ENCODE measurements around the gene ATP8A2. TPM values are rescaled to one million over a fixed set of nuclear protein-coding genes. Genes with fewer than 3 reads are reported as not detected.

The ATP8A2 gene
- total and polyA plus RNA-seq, 2 of the 8 experiments (the other 6 are each of a cell fraction or from before 2014, with no cell fraction given): 2.4 to 8.3 TPM

DNA sequence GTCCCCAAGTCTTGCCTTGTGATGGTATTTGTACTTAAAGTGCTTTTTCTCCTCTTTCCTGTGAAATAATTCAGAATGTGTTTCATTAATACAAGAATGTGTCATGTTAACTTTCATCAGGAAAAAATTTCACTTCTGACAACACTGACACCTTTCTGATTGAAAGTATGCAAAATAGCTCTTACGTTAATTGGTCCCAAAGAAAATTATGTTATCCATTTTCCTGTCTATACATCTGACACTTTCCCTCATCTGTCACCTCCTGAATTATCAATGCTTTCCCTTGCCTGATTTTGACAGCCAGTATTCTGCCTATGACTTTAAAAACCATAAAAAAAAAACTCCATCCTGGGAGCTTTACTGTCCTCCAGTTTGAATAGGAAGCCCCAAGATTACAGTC lies 336.5 kb downstream of the ATP8A2 start:
- FAIRE-seq (no peak), DNase-seq (ENCODE audit: low read depth in 1 of 2, low spot score in 2 of 2) (no peak)
- Histone ChIP-seq H3K56ac (replicated peaks; ENCODE audit: insufficient read length, low read depth, low read length) (no peak overlapping the region), H3K23ac (ENCODE audit: insufficient read length) (no peak overlapping the region), H3K18ac (ENCODE audit: extremely low read depth, low read length) (no peak overlapping the region), H2BK120ac (replicated peaks; ENCODE audit: low read depth, low read length) (no peak overlapping the region), H3K9ac (replicated peaks in 1 of 4; ENCODE audit: extremely low read depth in 1 of 4, low read depth in 3 of 4, low read length in 3 of 4) (no peak overlapping the region), H3K4me2 (ENCODE audit: insufficient read depth in 1 of 2, low read depth in 2 of 2, low read length in 2 of 2) (no peak overlapping the region), H3K79me2 (ENCODE audit: control insufficient read depth in 1 of 2, insufficient read depth in 2 of 2, low read length in 2 of 2) (no peaks in the 10 kb centered on the region), H3K79me1 (ENCODE audit: low read depth, low read length) (no peaks in the 10 kb centered on the region), H3K36me3 (ENCODE audit: control insufficient read depth in 2 of 4, insufficient read depth in 4 of 4, low read length in 3 of 4) (no peaks in the 10 kb centered on the region), H3K4me3 (ENCODE audit: extremely low read depth in 1 of 4, insufficient read depth in 2 of 4, low read depth in 3 of 4, low read length in 4 of 4) (no peak overlapping the region), H3K27ac (ENCODE audit: low read depth, low read length) (no peak overlapping the region), H3K4ac (replicated peaks; ENCODE audit: insufficient read length, low read depth, low read length) (no peak overlapping the region), H3K27me3 (replicated peaks in 1 of 4; ENCODE audit: control insufficient read depth in 3 of 4, extremely low read depth in 1 of 4, insufficient read depth in 3 of 4, low read length in 3 of 4) (no peaks in the 10 kb centered on the region), H4K20me1 (replicated peaks in 1 of 2; ENCODE audit: control insufficient read depth in 1 of 2, insufficient read depth in 2 of 2, low read length in 2 of 2) (no peaks in the 10 kb centered on the region), H2AK5ac (ENCODE audit: low read depth, low read length) (no peak overlapping the region), H3K23me2 (ENCODE audit: low read depth, low read length) (no peaks in the 10 kb centered on the region), H4K8ac (ENCODE audit: extremely low read depth, insufficient read depth, low read length) (no peak overlapping the region), H3K4me1 (replicated peaks in 1 of 4; ENCODE audit: control insufficient read depth in 3 of 4, insufficient read depth in 4 of 4, low read length in 3 of 4) (no peaks in the 10 kb centered on the region), H2BK12ac (ENCODE audit: low read depth, low read length) (no peak overlapping the region), H4K5ac (ENCODE audit: insufficient read length, low read depth, low read length) (no peak overlapping the region), H4K91ac (replicated peaks; ENCODE audit: insufficient read length, low read length) (no peak overlapping the region), H3K14ac (ENCODE audit: insufficient read length) (no peak overlapping the region), H2BK20ac (ENCODE audit: low read length) (no peak overlapping the region), H2BK15ac (ENCODE audit: low read length) (no peak overlapping the region), H3K9me3 (ENCODE audit: insufficient read depth in 2 of 2, low read depth in 1 of 2, low read length in 1 of 2) (no peaks in the 10 kb centered on the region), H2BK5ac (ENCODE audit: low read depth, low read length) (no peak overlapping the region), H2AFZ (ENCODE audit: low read length) (no peak overlapping the region)
- ChIA-PET CTCF (ENCODE audit: partially characterized antibody) (interaction anchor here (1.2 kb wide), 1 partner anchor 16 kb away, joined by 3 read pairs; no protein-coding TSS in a partner anchor), POLR2A (ENCODE audit: partially characterized antibody) (no interaction called here)
- WGBS, 2 experiments (ENCODE audit: extremely low coverage in 1 of 2, insufficient coverage in 1 of 2, insufficient read length in 1 of 2, insufficient replicate concordance in 2 of 2, low coverage in 1 of 2, low lambda C conversion rate in 2 of 2, missing lambda C conversion rate in 1 of 2): 83% methylated on average over 1 of the region's 1 CpG; no CpG with 5 or more reads in 1 of the 2 experiments
- TF ChIP-seq CEBPB (IDR thresholded peaks at IDR 0.05; ENCODE audit: low read depth, low read length): no peak
- TF ChIP-seq CBX8 (IDR thresholded peaks at IDR 0.05; ENCODE audit: borderline replicate concordance, low read depth, low read length): no peak
- no peak for TF ChIP-seq BACH1 (IDR thresholded peaks at IDR 0.05; ENCODE audit: low read length)
- TF ChIP-seq YY1 (IDR thresholded peaks at IDR 0.05; ENCODE audit: low read depth, low read length): no peak
- TF ChIP-seq BCL11A (IDR thresholded peaks at IDR 0.05; ENCODE audit: low read depth in 2 of 2, low read length in 2 of 2): no peak
- TF ChIP-seq KDM1A (IDR thresholded peaks at IDR 0.05; ENCODE audit: borderline replicate concordance, low read length): no peak
- TF ChIP-seq SIRT6 (IDR thresholded peaks at IDR 0.05; ENCODE audit: low read length): no peak
- TF ChIP-seq ZNF274 (IDR thresholded peaks at IDR 0.05; ENCODE audit: borderline replicate concordance, extremely low read depth, low read length): no peak
- TF ChIP-seq, protein P1, sequence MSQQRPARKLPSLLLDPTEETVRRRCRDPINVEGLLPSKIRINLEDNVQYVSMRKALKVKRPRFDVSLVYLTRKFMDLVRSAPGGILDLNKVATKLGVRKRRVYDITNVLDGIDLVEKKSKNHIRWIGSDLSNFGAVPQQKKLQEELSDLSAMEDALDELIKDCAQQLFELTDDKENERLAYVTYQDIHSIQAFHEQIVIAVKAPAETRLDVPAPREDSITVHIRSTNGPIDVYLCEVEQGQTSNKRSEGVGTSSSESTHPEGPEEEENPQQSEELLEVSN (IDR thresholded peaks at IDR 0.05): no peak
- no peak for TF ChIP-seq POU5F1 (IDR thresholded peaks at IDR 0.05; ENCODE audit: low read depth, low read length)
- no peak for TF ChIP-seq FOSL1 (IDR thresholded peaks at IDR 0.05; ENCODE audit: insufficient read depth, low read depth, low read length)
- no peak for TF ChIP-seq RBBP5 (IDR thresholded peaks at IDR 0.05; ENCODE audit: borderline replicate concordance, low read depth, low read length)
- no peak for TF ChIP-seq SAP30 (IDR thresholded peaks at IDR 0.05; ENCODE audit: insufficient read depth, insufficient replicate concordance, low read length)

All from H1 (cell line).